Stimulated activated naive CD4-positive, alpha-beta T cell treated with Interleukin-2 at 50 U/mL for 16 hours (primary cell): Measurements from ENCODE around the gene PGP.
A peak's percentile ranks its signal among the peaks of the same experiment; 100 is the strongest.

Experiments used
- DNase-seq: peaks from one replicate; lab custom pipeline; 2025; lab: John Stamatoyannopoulos, UW

Gene PGP

DNA sequence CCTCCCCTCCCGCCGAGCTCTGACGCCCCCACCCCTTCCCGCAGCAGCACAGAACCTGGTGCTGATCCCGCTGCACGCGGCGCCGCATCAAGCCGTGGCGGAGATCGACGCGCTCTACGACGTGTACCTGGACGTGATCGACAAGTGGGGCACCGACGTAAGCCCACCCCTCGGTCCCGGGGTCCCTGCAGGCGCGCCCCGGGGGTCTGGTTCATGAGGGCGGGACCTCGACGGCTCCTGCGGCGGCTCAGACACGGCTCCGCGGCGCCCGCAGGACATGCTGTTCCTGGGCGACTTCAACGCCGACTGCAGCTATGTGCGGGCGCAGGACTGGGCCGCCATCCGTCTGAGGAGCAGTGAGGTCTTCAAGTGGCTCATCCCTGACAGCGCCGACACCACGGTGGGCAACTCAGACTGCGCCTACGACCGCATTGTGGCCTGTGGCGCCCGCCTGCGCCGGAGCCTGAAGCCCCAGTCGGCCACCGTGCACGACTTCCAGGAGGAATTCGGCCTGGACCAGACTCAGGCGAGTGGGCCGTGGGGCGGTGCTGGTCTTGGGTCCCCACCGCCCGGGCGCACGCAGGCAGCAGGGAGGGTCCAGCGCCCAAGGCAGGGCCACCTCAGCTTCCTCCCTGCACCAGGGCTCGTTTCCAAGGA lies 23.0 kb upstream of the PGP start:
- DNase-seq, result no peak

DNA sequence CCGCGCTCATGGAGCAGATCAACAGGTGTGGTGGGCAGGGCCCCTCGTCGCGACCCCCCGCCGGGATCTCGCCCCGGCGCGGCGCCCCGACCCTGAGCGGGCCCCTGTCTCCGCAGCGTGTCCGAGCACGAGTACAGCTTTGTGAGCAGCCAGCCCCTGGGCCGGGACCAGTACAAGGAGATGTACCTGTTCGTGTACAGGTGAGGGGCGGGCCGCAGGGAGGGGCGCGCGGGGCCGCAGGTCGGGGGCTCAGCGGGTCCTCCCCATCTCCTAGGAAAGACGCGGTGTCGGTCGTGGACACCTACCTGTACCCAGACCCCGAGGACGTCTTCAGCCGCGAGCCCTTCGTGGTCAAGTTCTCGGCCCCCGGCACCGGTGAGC lies 22.5 kb upstream of the PGP start:
- no peak for DNase-seq

- no peak for DNase-seq
Observed at GRCh38 chr16:2236337-2237101, 21.9 kb upstream of the PGP start, which contains the start of gene DNASE1L2. DNASE1L2 (plus strand) TSS chr16:2236444; CDS start chr16:2236817, 373 bp downstream.

GRCh38 chr16:2235695-2236336 lies 21.2 kb upstream of the PGP start:
- no peak for DNase-seq

DNA sequence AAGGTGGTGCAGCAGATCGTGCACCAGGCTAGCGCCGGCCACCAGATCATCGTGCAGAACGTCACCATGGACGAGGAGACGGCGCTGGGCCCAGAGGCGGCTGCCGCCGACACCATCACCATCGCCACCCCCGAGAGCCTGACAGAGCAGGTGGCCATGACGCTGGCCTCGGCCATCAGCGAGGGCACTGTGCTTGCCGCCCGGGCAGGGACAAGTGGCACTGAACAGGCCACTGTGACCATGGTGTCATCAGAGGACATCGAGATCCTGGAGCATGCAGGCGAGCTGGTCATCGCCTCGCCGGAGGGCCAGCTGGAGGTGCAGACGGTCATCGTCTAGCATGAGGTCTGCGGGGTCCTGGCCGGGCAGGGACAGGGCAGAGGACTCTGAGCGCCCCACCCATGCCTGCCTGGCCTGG lies 20.6 kb upstream of the PGP start:
- no peak for DNase-seq

GRCh38 chr16:2234813-2235170 lies 20.2 kb upstream of the PGP start:
- no peak for DNase-seq

DNA sequence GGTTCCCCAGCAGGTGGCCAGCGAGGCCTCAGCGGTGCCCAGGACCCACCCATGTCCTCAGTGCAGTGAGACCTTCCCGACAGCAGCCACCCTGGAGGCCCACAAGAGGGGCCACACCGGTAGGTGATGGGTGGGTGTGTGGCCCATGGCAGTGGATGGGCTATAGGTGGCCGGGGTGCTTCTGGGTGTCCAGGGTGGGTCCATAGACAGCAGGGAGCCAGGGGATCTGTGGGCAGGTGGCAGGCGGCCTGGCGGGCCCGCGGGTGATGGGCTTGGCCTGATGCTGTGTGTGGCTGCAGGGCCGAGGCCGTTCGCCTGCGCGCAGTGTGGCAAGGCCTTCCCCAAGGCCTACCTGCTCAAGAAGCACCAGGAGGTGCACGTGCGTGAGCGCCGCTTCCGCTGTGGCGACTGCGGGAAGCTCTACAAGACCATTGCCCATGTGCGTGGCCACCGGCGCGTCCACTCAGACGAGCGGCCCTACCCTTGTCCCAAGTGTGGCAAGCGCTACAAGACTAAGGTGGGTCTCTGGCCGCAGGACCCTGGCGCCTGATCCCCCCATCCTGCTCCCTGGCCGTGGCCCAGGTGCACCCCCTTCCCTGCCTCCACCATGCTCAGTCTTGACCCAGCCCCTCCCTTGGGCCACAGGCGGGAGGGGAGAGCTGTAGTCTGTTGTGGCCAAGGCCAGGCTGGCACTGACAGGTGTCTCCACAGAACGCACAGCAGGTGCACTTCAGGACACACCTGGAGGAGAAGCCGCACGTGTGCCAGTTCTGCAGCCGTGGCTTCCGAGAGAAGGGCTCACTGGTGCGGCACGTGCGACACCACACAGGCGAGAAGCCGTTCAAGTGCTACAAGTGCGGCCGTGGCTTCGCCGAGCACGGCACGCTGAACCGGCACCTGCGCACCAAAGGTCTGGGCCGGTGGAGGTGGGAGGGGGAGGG lies 19.5 kb upstream of the PGP start:
- DNase-seq, result no peak

DNA sequence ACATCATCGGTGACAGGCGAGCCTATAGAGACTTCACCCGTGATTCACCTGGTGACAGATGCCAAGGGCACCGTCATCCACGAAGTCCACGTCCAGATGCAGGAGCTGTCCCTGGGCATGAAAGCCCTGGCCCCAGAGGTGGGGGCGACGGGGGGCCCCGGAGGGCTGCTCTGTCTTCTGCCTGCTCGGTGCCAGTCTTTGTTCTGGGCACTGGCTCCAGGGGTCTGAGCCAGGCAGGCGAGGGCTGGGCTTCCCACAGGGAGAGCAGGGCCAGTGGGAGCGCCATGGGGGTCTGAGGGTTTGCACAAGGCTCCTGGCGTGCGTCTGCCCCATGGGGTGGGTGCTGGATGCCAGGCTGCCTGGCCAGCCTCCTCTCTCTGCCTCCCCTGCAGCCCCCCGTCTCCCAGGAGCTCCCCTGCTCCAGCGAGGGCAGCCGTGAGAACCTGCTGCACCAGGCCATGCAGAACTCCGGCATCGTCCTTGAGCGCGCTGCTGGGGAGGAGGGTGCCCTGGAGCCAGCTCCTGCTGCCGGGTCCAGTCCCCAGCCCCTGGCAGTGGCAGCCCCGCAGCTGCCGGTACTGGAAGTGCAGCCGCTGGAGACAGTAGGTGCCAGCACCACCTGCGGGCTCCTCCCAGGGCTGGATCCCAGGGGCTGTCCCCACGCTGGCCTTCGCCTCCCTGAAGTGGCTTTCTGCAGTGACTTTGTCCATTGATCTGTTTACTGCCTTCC lies 18.6 kb upstream of the PGP start:
- DNase-seq, result no peak

DNA sequence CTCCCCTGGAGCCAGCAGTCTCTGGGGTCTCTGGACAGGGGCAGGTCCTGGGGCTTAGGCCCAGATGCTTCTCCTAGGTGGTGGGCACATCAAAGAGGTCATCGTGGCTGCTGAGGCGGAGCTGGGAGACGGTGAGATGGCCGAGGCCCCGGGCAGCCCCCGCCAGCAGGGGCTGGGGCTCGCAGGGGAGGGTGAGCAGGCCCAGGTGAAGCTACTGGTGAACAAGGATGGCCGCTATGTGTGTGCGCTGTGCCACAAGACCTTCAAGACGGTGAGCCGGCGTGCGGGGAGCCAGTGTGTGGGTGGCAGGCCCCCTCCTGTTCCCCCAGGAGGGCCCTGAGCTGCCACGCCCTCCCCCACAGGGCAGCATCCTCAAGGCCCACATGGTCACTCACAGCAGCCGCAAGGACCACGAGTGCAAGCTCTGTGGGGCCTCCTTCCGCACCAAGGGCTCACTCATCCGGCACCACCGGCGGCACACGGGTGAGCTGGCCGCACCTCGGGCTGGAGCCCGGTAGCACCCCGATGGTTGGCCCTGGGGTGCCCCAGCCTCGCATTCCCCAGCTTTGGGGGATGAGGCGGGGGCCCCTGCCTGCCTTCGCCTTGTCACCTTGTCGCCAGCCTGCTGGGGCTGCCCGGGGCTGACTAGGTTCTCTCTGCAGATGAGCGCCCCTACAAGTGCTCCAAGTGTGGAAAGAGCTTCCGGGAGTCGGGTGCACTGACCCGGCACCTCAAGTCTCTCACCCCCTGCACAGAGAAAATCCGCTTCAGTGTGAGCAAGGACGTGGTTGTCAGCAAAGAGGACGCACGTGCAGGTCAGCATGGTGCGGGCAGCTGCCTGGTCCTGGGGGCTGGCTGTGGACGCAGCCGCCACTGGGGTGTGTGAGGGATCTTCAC lies 17.7 kb upstream of the PGP start:
- DNase-seq, result no peak

DNA sequence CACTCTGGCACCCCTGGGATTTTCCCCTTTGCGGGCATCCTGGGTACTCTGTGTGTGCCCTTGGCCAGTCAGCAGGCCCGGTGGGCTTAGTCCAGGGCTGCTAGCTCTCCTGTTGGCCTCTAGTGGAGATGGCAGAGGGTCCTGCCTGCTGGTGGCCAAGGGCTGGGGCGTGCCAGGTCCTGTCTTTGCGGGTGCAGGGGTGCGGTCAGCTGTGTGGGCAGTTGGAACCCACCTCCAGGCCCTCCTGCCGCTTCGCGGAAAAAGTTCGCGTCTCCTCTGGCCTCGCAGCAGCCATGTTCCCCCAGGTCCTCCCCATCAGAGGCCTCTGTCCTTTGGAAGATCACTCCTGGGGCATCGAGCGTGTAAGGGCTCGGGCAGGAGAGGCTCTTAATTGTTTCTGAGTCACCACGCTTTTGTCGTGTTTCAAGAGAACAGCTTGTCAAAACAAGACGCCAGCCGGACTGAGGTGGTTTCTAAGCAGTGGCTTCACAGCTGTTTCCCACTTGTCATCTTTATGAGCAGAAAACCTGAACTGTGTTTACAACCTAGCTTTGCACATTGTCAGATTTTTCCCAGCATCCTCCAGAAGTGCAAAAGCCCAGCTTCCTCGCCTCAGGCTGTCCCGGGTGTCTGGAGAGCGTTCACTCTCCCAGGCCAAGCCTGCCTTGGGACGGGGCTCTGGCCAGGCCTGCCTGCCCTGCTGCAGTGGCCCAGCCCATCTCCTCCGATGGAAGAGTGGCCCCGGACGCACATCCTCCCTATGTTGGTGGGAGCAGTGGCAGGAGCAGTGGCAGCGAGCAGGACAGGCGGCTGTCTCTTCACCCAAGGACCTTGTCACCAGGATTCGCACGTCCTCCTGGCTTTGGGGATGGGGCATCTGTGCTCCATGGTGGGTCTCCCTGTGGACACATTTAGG lies 16.6 kb upstream of the PGP start:
- no peak for DNase-seq

- DNase-seq, result no peak
Observed at GRCh38 chr16:2230376-2230775, 15.7 kb upstream of the PGP start.

DNA sequence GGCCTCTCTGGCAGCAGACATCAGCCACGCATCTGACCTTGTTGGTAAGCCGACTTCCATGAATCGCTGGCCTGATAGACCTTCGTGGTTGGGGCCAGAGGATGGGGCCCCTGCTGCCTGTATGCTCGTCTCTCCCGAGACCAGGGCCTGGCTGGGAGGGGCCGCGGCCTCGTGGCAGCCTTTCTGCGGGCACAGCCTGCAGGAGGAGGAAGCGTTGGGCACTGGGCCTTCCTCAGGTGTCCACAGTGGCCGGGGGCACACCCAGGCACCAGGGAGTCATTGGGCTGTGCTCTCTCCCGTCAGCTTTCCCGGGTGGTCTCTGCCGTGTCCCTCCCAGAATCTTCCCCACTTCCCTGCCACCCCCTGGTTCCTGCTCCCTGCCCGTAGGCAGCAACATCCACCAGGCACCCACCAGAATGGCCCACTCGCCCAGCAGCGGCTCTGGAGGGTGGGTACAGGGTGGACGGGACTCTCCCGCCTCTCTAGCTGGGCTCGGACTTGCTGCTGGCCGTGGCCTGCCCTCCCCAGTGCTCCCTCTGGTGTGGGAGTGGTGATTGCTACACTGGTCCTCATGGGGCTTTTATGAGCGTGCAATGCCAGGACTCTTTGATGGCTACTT lies 15.1 kb upstream of the PGP start:
- DNase-seq, result no peak

- no peak for DNase-seq
Observed at GRCh38 chr16:2229091-2229490, 14.5 kb upstream of the PGP start.

DNA sequence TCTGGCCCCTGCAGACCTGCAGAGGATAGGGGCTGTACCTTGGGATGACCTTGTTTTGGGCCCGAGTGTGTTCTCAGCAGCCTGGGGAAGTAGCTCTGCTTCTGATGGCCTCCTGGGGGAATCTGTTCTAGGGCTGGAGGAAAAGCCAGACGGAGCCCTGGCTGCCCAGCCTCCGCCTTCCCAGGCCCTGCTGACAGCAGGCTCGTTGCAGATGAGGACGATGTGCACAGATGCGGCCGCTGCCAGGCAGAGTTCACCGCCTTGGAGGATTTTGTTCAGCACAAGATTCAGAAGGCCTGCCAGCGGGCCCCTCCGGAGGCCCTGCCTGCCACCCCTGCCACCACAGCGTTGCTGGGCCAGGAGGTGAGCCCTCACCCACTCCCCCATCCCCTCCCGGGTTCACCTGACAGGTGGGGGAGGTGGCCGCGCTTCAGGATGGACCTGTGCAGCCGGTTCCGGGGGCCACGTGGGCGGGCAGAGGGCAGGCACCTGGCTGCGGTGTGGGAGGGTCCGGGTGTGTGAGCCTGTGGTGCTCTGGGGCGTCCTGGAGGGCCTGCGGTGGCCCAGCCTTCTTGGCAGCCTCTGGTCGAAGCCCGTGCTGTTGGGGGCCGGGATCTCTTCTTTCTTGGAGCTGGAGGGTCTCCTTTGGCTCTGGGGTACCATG lies 13.7 kb upstream of the PGP start:
- no peak for DNase-seq

GRCh38 chr16:2226918-2227317 lies 12.3 kb upstream of the PGP start:
- no peak for DNase-seq

GRCh38 chr16:2226245-2226793 lies 11.7 kb upstream of the PGP start:
- no peak for DNase-seq

- peak; percentile 13 for DNase-seq
Observed at GRCh38 chr16:2223942-2224486, 9.4 kb upstream of the PGP start.
